HG03066 (cell line): ENCODE data around the gene MITF.
"Not testable (repeated sequence)": the region's sequence is repeated elsewhere in the genome, so short reads cannot be mapped to it uniquely, and the experiment has no call there.

ENCODE experiments used
- ATAC-seq: cut with Tn5 transposase; IDR thresholded peaks from one replicate; pipeline ENCODE4 v1.9.1; 2021; ENCODE audit warnings: low read depth; ENCODE audit not compliant: unreplicated experiment

MITF gene

GRCh38 chr3:69902386-69902785 is 163.1 kb downstream of the MITF start:
- ATAC-seq = no peak

- ATAC-seq = no peak
Measured at GRCh38 chr3:69906351-69906966, 167.2 kb downstream of the MITF start.

GRCh38 chr3:69907554-69907953 is 168.3 kb downstream of the MITF start:
- ATAC-seq = no peak

- not testable (repeated sequence) for ATAC-seq
Measured at GRCh38 chr3:69909859-69910258, 170.6 kb downstream of the MITF start.

- ATAC-seq = no peak
Measured at GRCh38 chr3:69913422-69913821, 174.2 kb downstream of the MITF start.

- no peak for ATAC-seq
Measured at GRCh38 chr3:69914395-69914794, 175.1 kb downstream of the MITF start.

- ATAC-seq = no peak
Measured at GRCh38 chr3:69915726-69916125, 176.5 kb downstream of the MITF start.

- not testable (repeated sequence) for ATAC-seq
Measured at GRCh38 chr3:69920009-69920408, 180.7 kb downstream of the MITF start.

GRCh38 chr3:69921651-69922050 is 182.4 kb downstream of the MITF start:
- no peak for ATAC-seq

GRCh38 chr3:69922521-69923000 is 183.3 kb downstream of the MITF start:
- no peak for ATAC-seq

- ATAC-seq = no peak
Measured at GRCh38 chr3:69925506-69925905, 186.2 kb downstream of the MITF start.

- ATAC-seq = no peak
Measured at GRCh38 chr3:69926385-69926784, 187.1 kb downstream of the MITF start.

GRCh38 chr3:69927571-69927970 is 188.3 kb downstream of the MITF start:
- no peak for ATAC-seq

- no peak for ATAC-seq
Measured at GRCh38 chr3:69929019-69929418, 189.8 kb downstream of the MITF start.

- ATAC-seq = no peak
Measured at GRCh38 chr3:69930564-69930963, 191.3 kb downstream of the MITF start.

- ATAC-seq = no peak
Measured at GRCh38 chr3:69932087-69932486, 192.8 kb downstream of the MITF start.

- no peak for ATAC-seq
Measured at GRCh38 chr3:69932501-69932900, 193.2 kb downstream of the MITF start.

GRCh38 chr3:69934398-69934797 is 195.1 kb downstream of the MITF start:
- no peak for ATAC-seq

- ATAC-seq = no peak
Measured at GRCh38 chr3:69936266-69936665, 197.0 kb downstream of the MITF start.

- no peak for ATAC-seq
Measured at GRCh38 chr3:69938061-69938460, 198.8 kb downstream of the MITF start.

GRCh38 chr3:69938931-69939330 is 199.7 kb downstream of the MITF start:
- no peak for ATAC-seq

GRCh38 chr3:69941037-69941436 is 201.8 kb downstream of the MITF start:
- no peak for ATAC-seq
